Activated CD8-positive, alpha-beta memory T cell treated with anti-CD3 and anti-CD28 coated beads, Interleukin-2, amount 50 U/mL, for 24 hours (primary cell): ENCODE data around the gene TDRD7.

Experiments used
- DNase-seq: peaks from one replicate; pipeline ENCODE4 v3.0.0-alpha.2; 2020; ENCODE audit errors: extremely low read depth

Gene TDRD7

GRCh38 chr9:97411789-97412625 is at the start of gene TDRD7:
TSS of gene TDRD7 (plus strand) at chr9:97412096. CDS start at chr9:97428466, 16,370 bp downstream.
- DNase-seq = peak; percentile 61

GRCh38 chr9:97362777-97363545 is 48.9 kb upstream of the TDRD7 start:
- no peak for DNase-seq

- DNase-seq = no peak
Measured at GRCh38 chr9:97363661-97364299, 48.1 kb upstream of the TDRD7 start.

- no peak for DNase-seq
Measured at GRCh38 chr9:97364769-97365490, 47.0 kb upstream of the TDRD7 start.

- DNase-seq = no peak
Measured at GRCh38 chr9:97365634-97366033, 46.3 kb upstream of the TDRD7 start.

GRCh38 chr9:97366476-97366875 is 45.4 kb upstream of the TDRD7 start:
- no peak for DNase-seq

- no peak for DNase-seq
Measured at GRCh38 chr9:97366889-97367288, 45.0 kb upstream of the TDRD7 start.

GRCh38 chr9:97367729-97368128 is 44.2 kb upstream of the TDRD7 start:
- DNase-seq = no peak

GRCh38 chr9:97368964-97369363 is 42.9 kb upstream of the TDRD7 start:
- DNase-seq = no peak

GRCh38 chr9:97372580-97372979 is 39.3 kb upstream of the TDRD7 start:
- DNase-seq = no peak

- no peak for DNase-seq
Measured at GRCh38 chr9:97373331-97373730, 38.6 kb upstream of the TDRD7 start.

- DNase-seq = no peak
Measured at GRCh38 chr9:97374811-97375210, 37.1 kb upstream of the TDRD7 start.

- DNase-seq = no peak
Measured at GRCh38 chr9:97376902-97377301, 35.0 kb upstream of the TDRD7 start.

- no peak for DNase-seq
Measured at GRCh38 chr9:97382099-97382718, 29.7 kb upstream of the TDRD7 start.

- DNase-seq = no peak
Measured at GRCh38 chr9:97384406-97385262, 27.3 kb upstream of the TDRD7 start.

- no peak for DNase-seq
Measured at GRCh38 chr9:97385626-97386264, 26.2 kb upstream of the TDRD7 start.

GRCh38 chr9:97386265-97386633 is 25.6 kb upstream of the TDRD7 start:
- DNase-seq = no peak

- DNase-seq = peak; percentile 58
Measured at GRCh38 chr9:97386733-97387503, 25.0 kb upstream of the TDRD7 start.

- no peak for DNase-seq
Measured at GRCh38 chr9:97387504-97387886, 24.4 kb upstream of the TDRD7 start.
